CD4-positive, alpha-beta T cell (primary cell): ENCODE measurements around the gene ST6GALNAC3. TPM values are rescaled to one million over a fixed set of nuclear protein-coding genes. Genes with fewer than 3 reads are reported as not detected.

Experiments used
- ATAC-seq: fragments of 200-7000 bp; cut with Tn5 transposase; one replicate; pipeline ENCODE4 v1.10.0; 2022; ENCODE audit warnings: mild to moderate bottlenecking; ENCODE audit not compliant: poor library complexity
- CTCF ChIA-PET: fragments of 350-600 bp; sonication (Branson Sonifier 250); formaldehyde crosslinking; loops from one replicate; lab custom pipeline; 2021; ENCODE audit warnings: antibody characterized with exemption, inconsistent platforms; lab: Charles Lee
- POLR2A ChIA-PET: fragments of 350-600 bp; sonication (Branson Sonifier 250); formaldehyde crosslinking; loops from one replicate; lab custom pipeline; 2021; ENCODE audit warnings: antibody characterized with exemption, inconsistent platforms; lab: Charles Lee
- DNase-seq, 14 experiments: peaks; one replicate each; pipeline ENCODE4 v3.0.0-alpha.2; 2013 to 2020; ENCODE audit warnings: mixed read lengths in 2 of 14
- H3K27ac ChIP-seq, 2 donors: one replicate each; pipeline versions ENCODE4 v1.5.1 to v1.7.0; 2013; ENCODE audit warnings: low read length in 2 of 2, low read depth in 1 of 2, mild to moderate bottlenecking in 1 of 2
- H3K27me3 ChIP-seq, 2 experiments: 1 replicate in 1 of 2; 2 replicates in 1 of 2; pipeline versions ENCODE4 v1.6.1 to v1.7.0; 2013; ENCODE audit warnings: low read length in 2 of 2, control low read depth in 1 of 2, mild to moderate bottlenecking in 1 of 2, moderate library complexity in 1 of 2; ENCODE audit not compliant: insufficient read depth in 2 of 2, control insufficient read depth in 1 of 2
- H3K36me3 ChIP-seq: one replicate; pipeline ENCODE4 v1.6.1; 2013; ENCODE audit warnings: low read length, control low read depth; ENCODE audit not compliant: insufficient read depth
- H3K4me1 ChIP-seq: one replicate; pipeline ENCODE4 v1.6.1; 2013; ENCODE audit warnings: low read length, control low read depth; ENCODE audit not compliant: insufficient read depth
- H3K4me3 ChIP-seq: one replicate; pipeline ENCODE4 v1.5.1; 2013; ENCODE audit warnings: mild to moderate bottlenecking, low read length, moderate library complexity
- H3K9me3 ChIP-seq, 2 experiments: 1 replicate in 1 of 2; 2 replicates in 1 of 2; pipeline versions ENCODE4 v1.6.1 to v1.7.0; 2013; ENCODE audit warnings: low read length in 2 of 2, mild to moderate bottlenecking in 2 of 2, control low read depth in 1 of 2, moderate library complexity in 1 of 2; ENCODE audit not compliant: control insufficient read depth in 1 of 2, insufficient read depth in 1 of 2
- H3K27ac Mint-ChIP-seq: one replicate; pipeline ENCODE4 v1.8.0; 2020; ENCODE audit warnings: mixed read lengths
- H3K27me3 Mint-ChIP-seq: one replicate; pipeline ENCODE4 v1.8.0; 2021; ENCODE audit warnings: mixed read lengths
- H3K36me3 Mint-ChIP-seq: one replicate; pipeline ENCODE4 v1.8.0; 2021; ENCODE audit warnings: low read depth, mixed read lengths
- H3K4me1 Mint-ChIP-seq: one replicate; pipeline ENCODE4 v1.8.0; 2021; ENCODE audit warnings: low read depth, mixed read lengths
- H3K4me3 Mint-ChIP-seq: one replicate; pipeline ENCODE4 v1.8.0; 2020; ENCODE audit warnings: mild to moderate bottlenecking, mixed read lengths
- H3K9me3 Mint-ChIP-seq: one replicate; pipeline ENCODE4 v1.8.0; 2020; ENCODE audit warnings: mixed read lengths
- CTCF ChIP-seq: fragments of 200-600 bp; IDR thresholded peaks from one replicate; pipeline ENCODE4 v1.8.0; 2022; ENCODE audit warnings: antibody characterized with exemption, mild to moderate bottlenecking
- intact Hi-C, 2 experiments: fragments of 100-400 bp; cut with DNase I in 1 of 2; cut with micrococcal nuclease in 1 of 2; formaldehyde crosslinking; loops; one replicate each; pipeline versions ENCODE4 v1.15.1 to v1.9.0; 2023 to 2025; cut with DNase I, micrococcal nuclease
- total RNA-seq, 174 experiments: library from RNA in 2 of 174; stranded (reverse) in 2 of 174; gene quantifications; one replicate each; pipeline ENCODE4 v1.2.3 and lab custom pipeline; 2021 to 2026

Gene ST6GALNAC3
- total RNA-seq, 2 experiments from 2014 or later: 0.77 to 1.3 TPM

GRCh38 chr1:76037324-76037723 is 37.2 kb upstream of the ST6GALNAC3 start:
- peaks cover 0 to 6% of the 10 kb centered on the region in 2 experiments for H3K27me3 ChIP-seq
- H3K4me1 Mint-ChIP-seq: no peaks in the 10 kb centered on the region
- H3K36me3 ChIP-seq: no peaks in the 10 kb centered on the region
- no peak for TF ChIP-seq CTCF
- intact Hi-C loops: no loop called here
- ChIA-PET CTCF (no interaction called here), POLR2A (no interaction called here)
- H3K4me3 Mint-ChIP-seq: no peak overlapping the region
- peaks cover 15% of the 10 kb centered on the region for H3K27me3 Mint-ChIP-seq
- H3K27ac Mint-ChIP-seq: no peak overlapping the region
- no peaks in the 10 kb centered on the region for H3K9me3 Mint-ChIP-seq
- no peak overlapping the region for H3K27ac ChIP-seq
- no peaks in the 10 kb centered on the region for H3K4me1 ChIP-seq
- DNase-seq (no peak), ATAC-seq (no peak)
- H3K36me3 Mint-ChIP-seq: no peaks in the 10 kb centered on the region
- H3K9me3 ChIP-seq: no peaks in the 10 kb centered on the region
- no peak overlapping the region for H3K4me3 ChIP-seq

GRCh38 chr1:76038287-76039004 is 36.1 kb upstream of the ST6GALNAC3 start:
- Mint-ChIP-seq H3K9me3 (no peaks in the 10 kb centered on the region), H3K4me3 (no peak overlapping the region), H3K27me3 (peaks cover 15% of the 10 kb centered on the region), H3K36me3 (no peaks in the 10 kb centered on the region), H3K27ac (no peak overlapping the region), H3K4me1 (no peaks in the 10 kb centered on the region)
- intact Hi-C loops: no loop called here
- no peak for DNase-seq
- ChIA-PET POLR2A (no interaction called here), CTCF (no interaction called here)
- Histone ChIP-seq H3K36me3 (no peaks in the 10 kb centered on the region), H3K27me3 (peaks cover 0 to 6% of the 10 kb centered on the region in 2 experiments), H3K4me1 (no peaks in the 10 kb centered on the region), H3K9me3 (no peaks in the 10 kb centered on the region), H3K4me3 (no peak overlapping the region), H3K27ac (no peak overlapping the region)
- no peak for ATAC-seq
- no peak for TF ChIP-seq CTCF

DNA sequence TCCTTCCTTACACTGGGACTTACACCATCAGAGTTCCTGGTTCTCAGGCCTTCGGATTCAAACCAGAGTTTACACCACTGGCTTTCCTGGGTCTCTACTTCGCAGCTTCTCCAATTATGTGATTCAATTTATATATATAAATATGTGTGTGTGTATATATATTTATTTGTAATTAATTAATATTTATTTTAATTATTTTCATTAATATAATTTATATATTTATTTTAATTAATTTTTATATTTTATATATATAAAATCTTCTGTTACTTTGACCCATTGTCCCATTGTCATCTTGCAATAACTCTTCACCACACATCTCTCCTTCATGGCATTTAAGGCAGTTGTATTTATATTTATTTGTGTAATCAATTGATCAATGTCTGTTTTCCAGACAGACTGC is 28.4 kb upstream of the ST6GALNAC3 start:
- TF ChIP-seq CTCF: no peak
- H3K27ac ChIP-seq: no peak overlapping the region
- ATAC-seq (no peak), DNase-seq (no peak)
- POLR2A ChIA-PET: no interaction called here
- no peaks in the 10 kb centered on the region for H3K4me1 ChIP-seq
- Mint-ChIP-seq H3K4me1 (no peaks in the 10 kb centered on the region), H3K4me3 (no peak overlapping the region), H3K36me3 (no peaks in the 10 kb centered on the region), H3K27me3 (peaks cover 17% of the 10 kb centered on the region), H3K9me3 (no peaks in the 10 kb centered on the region), H3K27ac (no peak overlapping the region)
- H3K36me3 ChIP-seq: no peaks in the 10 kb centered on the region
- no peak overlapping the region for H3K4me3 ChIP-seq
- no peaks in the 10 kb centered on the region for H3K9me3 ChIP-seq
- CTCF ChIA-PET: no interaction called here
- H3K27me3 ChIP-seq: no peaks in the 10 kb centered on the region
- intact Hi-C loops: loop anchor here in 1 of 2 experiments (5.0 kb wide), 1 partner anchor 61 kb away; no protein-coding TSS in a partner anchor
